Peyer's patch (tissue), 4 donors: ENCODE results near the gene ACP2.

Experiments
- POLR2A ChIP-seq, 2 donors: fragments of 450-650 bp; IDR thresholded peaks; one replicate each; pipeline ENCODE4 v1.5.1; 2017; ENCODE audit warnings: antibody characterized with exemption in 2 of 2, mild to moderate bottlenecking in 2 of 2, moderate library complexity in 2 of 2
- TF ChIP-seq, protein P1 (sequence below), 6 experiments: fragments of 450-650 bp in 4 of 6; fragments of 200-600 bp in 2 of 6; sonication (generic) in 1 of 6; IDR thresholded peaks; one replicate each; pipeline ENCODE4 v1.5.1; 2017 to 2019; ENCODE audit warnings: antibody characterized with exemption in 6 of 6, mild to moderate bottlenecking in 3 of 6, moderate library complexity in 1 of 6

DNA sequence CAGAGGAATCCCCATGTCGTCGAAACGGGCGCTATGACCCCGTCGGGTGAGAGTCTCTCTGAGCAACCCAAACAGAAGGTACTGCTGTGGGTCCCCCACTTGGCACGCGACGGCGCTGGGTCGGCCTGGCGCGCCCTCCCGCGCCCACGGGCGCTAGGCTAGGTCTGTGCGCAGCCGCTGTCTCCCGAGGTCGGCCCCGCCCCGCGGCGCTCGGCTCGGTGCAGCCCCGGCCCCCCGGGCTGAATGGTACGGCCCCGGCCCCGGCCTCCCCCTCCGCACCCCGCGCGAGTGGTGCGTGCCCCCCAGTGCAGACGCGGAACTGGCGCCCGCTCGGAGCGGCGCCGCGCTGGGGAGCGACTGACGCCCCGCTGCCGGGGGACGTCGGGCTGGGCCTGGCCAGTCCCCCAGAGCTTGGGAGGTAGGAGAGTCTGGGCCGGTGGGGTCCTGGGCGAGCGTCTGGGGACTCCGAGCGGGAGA, 21.3 kb upstream of the ACP2 start, which contains the start of gene MADD:
- TF ChIP-seq, protein P1, sequence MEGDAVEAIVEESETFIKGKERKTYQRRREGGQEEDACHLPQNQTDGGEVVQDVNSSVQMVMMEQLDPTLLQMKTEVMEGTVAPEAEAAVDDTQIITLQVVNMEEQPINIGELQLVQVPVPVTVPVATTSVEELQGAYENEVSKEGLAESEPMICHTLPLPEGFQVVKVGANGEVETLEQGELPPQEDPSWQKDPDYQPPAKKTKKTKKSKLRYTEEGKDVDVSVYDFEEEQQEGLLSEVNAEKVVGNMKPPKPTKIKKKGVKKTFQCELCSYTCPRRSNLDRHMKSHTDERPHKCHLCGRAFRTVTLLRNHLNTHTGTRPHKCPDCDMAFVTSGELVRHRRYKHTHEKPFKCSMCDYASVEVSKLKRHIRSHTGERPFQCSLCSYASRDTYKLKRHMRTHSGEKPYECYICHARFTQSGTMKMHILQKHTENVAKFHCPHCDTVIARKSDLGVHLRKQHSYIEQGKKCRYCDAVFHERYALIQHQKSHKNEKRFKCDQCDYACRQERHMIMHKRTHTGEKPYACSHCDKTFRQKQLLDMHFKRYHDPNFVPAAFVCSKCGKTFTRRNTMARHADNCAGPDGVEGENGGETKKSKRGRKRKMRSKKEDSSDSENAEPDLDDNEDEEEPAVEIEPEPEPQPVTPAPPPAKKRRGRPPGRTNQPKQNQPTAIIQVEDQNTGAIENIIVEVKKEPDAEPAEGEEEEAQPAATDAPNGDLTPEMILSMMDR (IDR thresholded peaks at IDR 0.05) = peak in 2 of 6 experiments; percentile 3 to 24
- peak; percentile 63 to 72 for TF ChIP-seq POLR2A (IDR thresholded peaks at IDR 0.05)
